SK-N-MC (cell line): ENCODE measurements around the gene RHOF.

Experiments
- EZH2 ChIP-seq: fragments of 200-600 bp; sonication (generic); IDR thresholded peaks from one replicate; pipeline ENCODE4 v1.6.1; 2017; ENCODE audit warnings: antibody characterized with exemption
- POLR2AphosphoS5 ChIP-seq: IDR thresholded peaks from 2 replicates; pipeline ENCODE4 v1.6.1; 2012; ENCODE audit warnings: mild to moderate bottlenecking, low read depth, low read length, borderline replicate concordance

- TF ChIP-seq POLR2AphosphoS5: no peak
- no peak for TF ChIP-seq EZH2
These were observed 27.9 kb downstream of the RHOF start for GRCh38 chr12:121765573-121765972.
